ENCODE measurements around the gene SIAH3. TPM values are rescaled to one million over a fixed set of nuclear protein-coding genes. Genes with fewer than 3 reads are reported as not detected.

SIAH3 gene
- total RNA-seq, 2 experiments from 2014 or later = 0.08 to 0.12 TPM

Other genes with a start within 250 kb of the SIAH3 start
- gene ERICH6B, start 236.0 kb downstream of the SIAH3 start, total RNA-seq = not detected
- not detected for gene CBY2, start 149.4 kb downstream of the SIAH3 start, total RNA-seq
- 10 to 100 TPM; 38.0 to 50.0 TPM for gene ZC3H13, start 201.0 kb upstream of the SIAH3 start, total RNA-seq